Thyroid gland (tissue), 4 donors: ENCODE measurements around the gene SAMD4A.

Experiments used
- CTCF ChIP-seq, 6 experiments: fragments of 200-600 bp in 3 of 6; fragments of 450-650 bp in 3 of 6; sonication (generic) in 3 of 6; IDR thresholded peaks; one replicate each; pipeline ENCODE4 v1.5.1; 2016 to 2019; ENCODE audit warnings: antibody characterized with exemption in 6 of 6, mild to moderate bottlenecking in 2 of 6, inconsistent platforms in 1 of 6, moderate library complexity in 1 of 6
- POLR2A ChIP-seq, 2 donors: fragments of 450-650 bp; IDR thresholded peaks; one replicate each; pipeline ENCODE4 v1.6.1; 2017; ENCODE audit warnings: antibody characterized with exemption in 2 of 2, mild to moderate bottlenecking in 2 of 2, moderate library complexity in 1 of 2

GRCh38 chr14:54606631-54607133, 39.8 kb downstream of the SAMD4A start:
- no peak for TF ChIP-seq POLR2A (IDR thresholded peaks at IDR 0.05)
- no peak for TF ChIP-seq CTCF (IDR thresholded peaks at IDR 0.05)
